HEK293T (cell line): ENCODE data around the gene TCF7L2.

Experiments
- CTCF ChIA-PET: fragments of 350-600 bp; formaldehyde crosslinking; extraction: SDS; loops from one replicate; lab custom pipeline; 2021; ENCODE audit warnings: antibody characterized with exemption, inconsistent platforms; lab: Yijun Ruan, JAX
- POLR2A ChIA-PET: fragments of 350-600 bp; formaldehyde crosslinking; extraction: SDS; loops from one replicate; lab custom pipeline; 2020; ENCODE audit warnings: antibody characterized with exemption, inconsistent platforms; lab: Yijun Ruan, JAX
- DNase-seq: peaks from one replicate; pipeline ENCODE4 v3.0.0; 2012; ENCODE audit warnings: mixed read lengths; ENCODE audit errors: extremely low spot score
- ARNT ChIP-seq: fragments of 450-650 bp; IDR thresholded peaks from 2 replicates; pipeline ENCODE4 v1.6.1; 2017; ENCODE audit warnings: mild to moderate bottlenecking
- BHLHE40 ChIP-seq: fragments of 450-650 bp; IDR thresholded peaks from 2 replicates; pipeline ENCODE4 v1.6.1; 2016; ENCODE audit warnings: mild to moderate bottlenecking, moderate library complexity, borderline replicate concordance
- CTBP1 ChIP-seq: fragments of 450-650 bp; IDR thresholded peaks from 2 replicates; pipeline ENCODE4 v1.6.1; 2016; ENCODE audit warnings: borderline replicate concordance
- ELF4 ChIP-seq: fragments of 450-650 bp; IDR thresholded peaks from 2 replicates; pipeline ENCODE4 v1.6.1; 2017; ENCODE audit warnings: antibody characterized with exemption
- FOXA1 ChIP-seq: fragments of 450-650 bp; IDR thresholded peaks from 2 replicates; pipeline ENCODE4 v1.6.1; 2016; ENCODE audit warnings: mild to moderate bottlenecking
- FOXK2 ChIP-seq: fragments of 450-650 bp; IDR thresholded peaks from 2 replicates; pipeline ENCODE4 v1.6.1; 2016; ENCODE audit warnings: mild to moderate bottlenecking
- FOXM1 ChIP-seq: fragments of 450-650 bp; IDR thresholded peaks from 2 replicates; pipeline ENCODE4 v1.6.1; 2017; ENCODE audit warnings: mild to moderate bottlenecking, borderline replicate concordance
- HDGF ChIP-seq: fragments of 450-650 bp; IDR thresholded peaks from 2 replicates; pipeline ENCODE4 v1.6.1; 2017; ENCODE audit warnings: antibody characterized with exemption, borderline replicate concordance
- L3MBTL2 ChIP-seq: fragments of 450-650 bp; conservative IDR thresholded peaks from 2 replicates; pipeline ENCODE4 v1.6.1; 2016; ENCODE audit warnings: mild to moderate bottlenecking
- LEF1 ChIP-seq: fragments of 450-650 bp; IDR thresholded peaks from 2 replicates; pipeline ENCODE4 v1.6.1; 2017; ENCODE audit warnings: mild to moderate bottlenecking, borderline replicate concordance
- NFRKB ChIP-seq: fragments of 450-650 bp; IDR thresholded peaks from 2 replicates; pipeline ENCODE4 v1.6.1; 2016; ENCODE audit warnings: mild to moderate bottlenecking, moderate library complexity
- PKNOX1 ChIP-seq: fragments of 450-650 bp; IDR thresholded peaks from 2 replicates; pipeline ENCODE4 v1.6.1; 2016
- SP1 ChIP-seq: fragments of 450-650 bp; IDR thresholded peaks from 2 replicates; pipeline ENCODE4 v1.6.1; 2017
- SUZ12 ChIP-seq: fragments of 450-650 bp; IDR thresholded peaks from 2 replicates; pipeline ENCODE4 v1.6.1; 2016; ENCODE audit warnings: mild to moderate bottlenecking
- TARDBP ChIP-seq: fragments of 450-650 bp; IDR thresholded peaks from 2 replicates; pipeline ENCODE4 v1.6.1; 2016
- ZNF384 ChIP-seq: fragments of 450-650 bp; IDR thresholded peaks from 2 replicates; pipeline ENCODE4 v1.6.1; 2016

Gene TCF7L2

GRCh38 chr10:113056030-113056429 is 106.0 kb downstream of the TCF7L2 start:
- CTCF ChIA-PET, result interaction anchor here (0.7 kb wide), 1 partner anchor 571 kb away, joined by 3 read pairs; no protein-coding TSS in a partner anchor
- POLR2A ChIA-PET, result no interaction called here
- no peak for DNase-seq
- TF ChIP-seq SUZ12, result no peak
- TF ChIP-seq ZNF384, result no peak
- TF ChIP-seq CTBP1, result no peak
- no peak for TF ChIP-seq HDGF
- TF ChIP-seq L3MBTL2, result no peak
- no peak for TF ChIP-seq FOXA1
- TF ChIP-seq PKNOX1, result no peak
- TF ChIP-seq FOXK2, result no peak
- no peak for TF ChIP-seq LEF1
- no peak for TF ChIP-seq TARDBP
- no peak for TF ChIP-seq FOXM1

GRCh38 chr10:113056441-113057021 is 106.5 kb downstream of the TCF7L2 start:
- ChIA-PET POLR2A (no interaction called here), CTCF (interaction anchor here (0.7 kb wide), 1 partner anchor 571 kb away, joined by 3 read pairs; no protein-coding TSS in a partner anchor)
- no peak for DNase-seq
- TF ChIP-seq HDGF, result no peak
- no peak for TF ChIP-seq LEF1
- no peak for TF ChIP-seq PKNOX1
- TF ChIP-seq L3MBTL2, result no peak
- TF ChIP-seq SP1, result no peak
- TF ChIP-seq BHLHE40, result no peak
- TF ChIP-seq FOXA1, result no peak
- no peak for TF ChIP-seq ZNF384
- no peak for TF ChIP-seq NFRKB
- no peak for TF ChIP-seq CTBP1
- TF ChIP-seq FOXM1, result no peak
- no peak for TF ChIP-seq FOXK2
- TF ChIP-seq SUZ12, result no peak
- TF ChIP-seq ELF4, result no peak
- TF ChIP-seq TARDBP, result no peak
- TF ChIP-seq ARNT, result no peak

- TF ChIP-seq FOXM1 (no peak), SUZ12 (no peak), ZNF384 (no peak), BHLHE40 (no peak), SP1 (no peak), L3MBTL2 (no peak), ELF4 (no peak), FOXK2 (no peak), NFRKB (no peak), CTBP1 (no peak), FOXA1 (no peak), LEF1 (no peak), HDGF (no peak), TARDBP (no peak), ARNT (no peak), PKNOX1 (no peak)
- CTCF ChIA-PET, result no interaction called here
- POLR2A ChIA-PET, result interaction anchor here (0.9 kb wide), 1 partner anchor 105 kb away, joined by 3 read pairs; no protein-coding TSS in a partner anchor
- DNase-seq, result no peak
Measured at GRCh38 chr10:113057948-113058522, 108.0 kb downstream of the TCF7L2 start.

GRCh38 chr10:113058523-113059370 is 108.7 kb downstream of the TCF7L2 start:
- ChIA-PET CTCF (no interaction called here), POLR2A (interaction anchor here (0.9 kb wide), 1 partner anchor 105 kb away, joined by 3 read pairs; no protein-coding TSS in a partner anchor)
- DNase-seq, result no peak
- TF ChIP-seq PKNOX1 (peak; percentile 10), FOXK2 (no peak)

- ChIA-PET CTCF (interaction anchor here (1.2 kb wide), 1 partner anchor 11 kb away, joined by 3 read pairs; no protein-coding TSS in a partner anchor), POLR2A (interaction anchor here (0.9 kb wide), 1 partner anchor 106 kb away, joined by 3 read pairs; no protein-coding TSS in a partner anchor)
- DNase-seq, result no peak
- TF ChIP-seq FOXA1 (no peak), PKNOX1 (peak; percentile 80)
Measured at GRCh38 chr10:113059371-113059780, 109.3 kb downstream of the TCF7L2 start.
